ENCODE measurements around the gene WDR46.
"Not testable (repeated sequence)": the region's sequence is repeated elsewhere in the genome, so short reads cannot be mapped to it uniquely, and the experiment has no call there.

Gene WDR46

GRCh38 chr6:33276864-33277662, 12.0 kb downstream of the WDR46 start, which contains the start of gene B3GALT4:
Gene B3GALT4 (plus strand): TSS chr6:33277123. CDS start chr6:33277420, 297 bp downstream.
- Histone ChIP-seq H3K27ac (ENCODE audit: low read length) (no peak within 1 kb of the TSS), H3K4me3 (ENCODE audit: low read length) (peak within 1 kb of the TSS; percentile 41; the same call in 1 of the 2 replicates), H3K27me3 (ENCODE audit: control insufficient read depth, insufficient read depth, low read length) (no peaks in the 10 kb centered on the region), H3K4me1 (ENCODE audit: control insufficient read depth, insufficient read depth, low read length) (peaks cover 1% of the 10 kb centered on the region; the same call in 1 of the 2 replicates), H3K9me3 (ENCODE audit: control insufficient read depth, insufficient read depth, low read length) (no peaks in the 10 kb centered on the region), H3K36me3 (ENCODE audit: control insufficient read depth, insufficient read depth, low read length) (peaks cover 24% of the 10 kb centered on the region)
- WGBS (ENCODE audit: insufficient coverage, insufficient read length), result no CpG with 5 or more reads among the region's 80 CpGs
- no peak for DNase-seq (ENCODE audit: low read depth, low spot score)

GRCh38 chr6:33276581-33276863, 12.5 kb downstream of the WDR46 start:
- no peaks in the 10 kb centered on the region for H3K27me3 ChIP-seq (ENCODE audit: control insufficient read depth, insufficient read depth, low read length)
- no peak for DNase-seq (ENCODE audit: low read depth, low spot score)
- peaks cover 1% of the 10 kb centered on the region; the same call in 1 of the 2 replicates for H3K4me1 ChIP-seq (ENCODE audit: control insufficient read depth, insufficient read depth, low read length)
- H3K27ac ChIP-seq (ENCODE audit: low read length), result no peak overlapping the region
- H3K36me3 ChIP-seq (ENCODE audit: control insufficient read depth, insufficient read depth, low read length), result peaks cover 24% of the 10 kb centered on the region
- no peaks in the 10 kb centered on the region for H3K9me3 ChIP-seq (ENCODE audit: control insufficient read depth, insufficient read depth, low read length)
- peak overlapping the region; percentile 41; the same call in 1 of the 2 replicates for H3K4me3 ChIP-seq (ENCODE audit: low read length)

- H3K27ac ChIP-seq (ENCODE audit: low read length); DNase-seq (ENCODE audit: low read depth, low spot score); H3K4me3 ChIP-seq (ENCODE audit: low read length); H3K27me3 ChIP-seq (ENCODE audit: control insufficient read depth, insufficient read depth, low read length); H3K4me1 ChIP-seq (ENCODE audit: control insufficient read depth, insufficient read depth, low read length); H3K9me3 ChIP-seq (ENCODE audit: control insufficient read depth, insufficient read depth, low read length): not testable (repeated sequence)
- no CpG with 5 or more reads among the region's 16 CpGs for WGBS (ENCODE audit: insufficient coverage, insufficient read length)
- peaks cover 24% of the 10 kb centered on the region for H3K36me3 ChIP-seq (ENCODE audit: control insufficient read depth, insufficient read depth, low read length)
These were observed 13.1 kb downstream of the WDR46 start for GRCh38 chr6:33275795-33276580.

- Histone ChIP-seq H3K36me3 (ENCODE audit: control insufficient read depth, insufficient read depth, low read length) (peaks cover 14% of the 10 kb centered on the region), H3K4me1 (ENCODE audit: control insufficient read depth, insufficient read depth, low read length) (no peaks in the 10 kb centered on the region; the same call in 1 of the 2 replicates)
- WGBS (ENCODE audit: insufficient coverage, insufficient read length), result 100% methylated on average over 3 of the region's 14 CpGs
These were observed 14.8 kb downstream of the WDR46 start for GRCh38 chr6:33273924-33274902.

GRCh38 chr6:33273129-33273923, 15.7 kb downstream of the WDR46 start:
- Histone ChIP-seq H3K36me3 (ENCODE audit: control insufficient read depth, insufficient read depth, low read length) (peaks cover 11% of the 10 kb centered on the region; the same call in 1 of the 2 replicates), H3K9me3 (ENCODE audit: control insufficient read depth, insufficient read depth, low read length) (no peaks in the 10 kb centered on the region), H3K27ac (ENCODE audit: low read length) (no peak overlapping the region), H3K4me1 (ENCODE audit: control insufficient read depth, insufficient read depth, low read length) (no peaks in the 10 kb centered on the region), H3K4me3 (ENCODE audit: low read length) (peak overlapping the region; percentile 92; the same call in 1 of the 2 replicates), H3K27me3 (ENCODE audit: control insufficient read depth, insufficient read depth, low read length) (no peaks in the 10 kb centered on the region)
- DNase-seq (ENCODE audit: low read depth, low spot score), result no peak
- WGBS (ENCODE audit: insufficient coverage, insufficient read length), result no CpG with 5 or more reads among the region's 11 CpGs

More at GRCh38 chr6:33273924-33274902, 14.8 kb downstream of the WDR46 start:
- Histone ChIP-seq H3K9me3 (ENCODE audit: control insufficient read depth, insufficient read depth, low read length) (no peaks in the 10 kb centered on the region), H3K27me3 (ENCODE audit: control insufficient read depth, insufficient read depth, low read length) (no peaks in the 10 kb centered on the region), H3K4me3 (ENCODE audit: low read length) (no peak overlapping the region), H3K27ac (ENCODE audit: low read length) (no peak overlapping the region)
- no peak for DNase-seq (ENCODE audit: low read depth, low spot score)

GRCh38 chr6:33272275-33273128, 16.5 kb downstream of the WDR46 start:
- Histone ChIP-seq H3K27me3 (ENCODE audit: control insufficient read depth, insufficient read depth, low read length) (no peaks in the 10 kb centered on the region), H3K4me1 (ENCODE audit: control insufficient read depth, insufficient read depth, low read length) (no peaks in the 10 kb centered on the region), H3K36me3 (ENCODE audit: control insufficient read depth, insufficient read depth, low read length) (peaks cover 18% of the 10 kb centered on the region; the same call in 1 of the 2 replicates), H3K27ac (ENCODE audit: low read length) (no peak overlapping the region), H3K9me3 (ENCODE audit: control insufficient read depth, insufficient read depth, low read length) (no peaks in the 10 kb centered on the region), H3K4me3 (ENCODE audit: low read length) (peak overlapping the region; percentile 92)
- DNase-seq (ENCODE audit: low read depth, low spot score), result no peak
- no CpG with 5 or more reads among the region's 22 CpGs for WGBS (ENCODE audit: insufficient coverage, insufficient read length)

GRCh38 chr6:33271468-33272274, 17.4 kb downstream of the WDR46 start, which contains the start of the genes RPS18 and VPS52:
Gene RPS18 (plus strand): TSS chr6:33272075. CDS start chr6:33272120, 45 bp downstream.
Gene VPS52 (minus strand): TSS chr6:33271876. CDS start chr6:33271675, 201 bp downstream.
- Histone ChIP-seq H3K36me3 (ENCODE audit: control insufficient read depth, insufficient read depth, low read length) (peaks cover 26% of the 10 kb centered on the region; the same call in 1 of the 2 replicates), H3K27ac (ENCODE audit: low read length) (no peak within 1 kb of the TSS)
- no CpG with 5 or more reads among the region's 48 CpGs for WGBS (ENCODE audit: insufficient coverage, insufficient read length)

GRCh38 chr6:33271117-33271467, 17.9 kb downstream of the WDR46 start:
- WGBS (ENCODE audit: insufficient coverage, insufficient read length), result no CpG with 5 or more reads among the region's 7 CpGs
- no peak overlapping the region for H3K27ac ChIP-seq (ENCODE audit: low read length)
- DNase-seq (ENCODE audit: low read depth, low spot score), result no peak
- peaks cover 31% of the 10 kb centered on the region; the same call in 1 of the 2 replicates for H3K36me3 ChIP-seq (ENCODE audit: control insufficient read depth, insufficient read depth, low read length)
- H3K4me1 ChIP-seq (ENCODE audit: control insufficient read depth, insufficient read depth, low read length), result no peaks in the 10 kb centered on the region
- H3K4me3 ChIP-seq (ENCODE audit: low read length), result peak overlapping the region; percentile 92; the same call in 1 of the 2 replicates
- no peaks in the 10 kb centered on the region for H3K27me3 ChIP-seq (ENCODE audit: control insufficient read depth, insufficient read depth, low read length)
- no peaks in the 10 kb centered on the region for H3K9me3 ChIP-seq (ENCODE audit: control insufficient read depth, insufficient read depth, low read length)

More at GRCh38 chr6:33271468-33272274, 17.4 kb downstream of the WDR46 start, which contains the start of the genes RPS18 and VPS52:
- no peaks in the 10 kb centered on the region for H3K27me3 ChIP-seq (ENCODE audit: control insufficient read depth, insufficient read depth, low read length)
- no peaks in the 10 kb centered on the region for H3K4me1 ChIP-seq (ENCODE audit: control insufficient read depth, insufficient read depth, low read length)
- DNase-seq (ENCODE audit: low read depth, low spot score), result peak; percentile 96
- peak within 1 kb of the TSS; percentile 92 for H3K4me3 ChIP-seq (ENCODE audit: low read length)
- H3K9me3 ChIP-seq (ENCODE audit: control insufficient read depth, insufficient read depth, low read length), result no peaks in the 10 kb centered on the region

Data from iPS DF 6.9 (cell line).